ENCODE measurements around the gene SPDYE6.

DNA sequence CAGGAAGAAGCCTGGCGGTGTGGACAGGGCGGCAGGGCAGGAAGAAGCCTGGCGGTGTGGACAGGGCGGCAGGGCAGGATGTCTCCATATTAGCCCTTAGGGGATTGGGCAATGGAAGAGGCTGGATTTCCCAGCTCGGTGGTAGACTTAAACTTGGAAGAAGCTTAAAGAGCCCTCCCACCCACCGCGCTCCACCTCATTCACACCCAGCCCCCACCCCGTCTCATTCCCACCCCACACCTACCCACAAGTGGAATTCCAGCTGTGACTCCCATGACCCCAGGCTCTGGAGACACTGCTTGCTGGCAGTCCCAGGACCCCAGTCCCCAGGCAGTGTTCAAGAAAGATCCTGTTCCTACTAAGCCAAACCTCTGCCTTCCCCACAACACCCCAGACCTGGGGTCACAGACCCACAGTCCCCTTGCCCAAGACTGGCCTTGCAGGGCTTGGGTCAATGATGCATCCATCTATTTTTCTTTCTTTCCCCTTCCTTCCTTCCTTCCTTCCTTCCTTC lies 34.0 kb downstream of the SPDYE6 start:
- no peak for TF ChIP-seq POLR2A (IDR thresholded peaks at IDR 0.05; ENCODE audit: extremely low read depth, insufficient read length)
- TF ChIP-seq CTCF (IDR thresholded peaks at IDR 0.05; ENCODE audit: low read depth, low read length), result no peak
- TF ChIP-seq, protein P1, sequence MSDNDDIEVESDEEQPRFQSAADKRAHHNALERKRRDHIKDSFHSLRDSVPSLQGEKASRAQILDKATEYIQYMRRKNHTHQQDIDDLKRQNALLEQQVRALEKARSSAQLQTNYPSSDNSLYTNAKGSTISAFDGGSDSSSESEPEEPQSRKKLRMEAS (IDR thresholded peaks at IDR 0.05; ENCODE audit: low read depth, low read length), result no peak
